ENCODE data around the gene DALRD3.

Gene DALRD3

GRCh38 chr3:48989126-48989795 is 29.1 kb downstream of the DALRD3 start:
- DNase-seq: no peak
- in situ Hi-C loops (cut with MboI; ENCODE audit: low pct_unique_long_range_greater_than_20kb, low sequenced_read_pairs): no loop called here

GRCh38 chr3:48985831-48986376 is 32.5 kb downstream of the DALRD3 start:
- in situ Hi-C loops (cut with MboI; ENCODE audit: low pct_unique_long_range_greater_than_20kb, low sequenced_read_pairs): no loop called here

GRCh38 chr3:48984663-48985062 is 33.7 kb downstream of the DALRD3 start:
- in situ Hi-C loops (cut with MboI; ENCODE audit: low pct_unique_long_range_greater_than_20kb, low sequenced_read_pairs): no loop called here
- no peak for DNase-seq

More at GRCh38 chr3:48985831-48986376, 32.5 kb downstream of the DALRD3 start:
- DNase-seq: no peak

DNA sequence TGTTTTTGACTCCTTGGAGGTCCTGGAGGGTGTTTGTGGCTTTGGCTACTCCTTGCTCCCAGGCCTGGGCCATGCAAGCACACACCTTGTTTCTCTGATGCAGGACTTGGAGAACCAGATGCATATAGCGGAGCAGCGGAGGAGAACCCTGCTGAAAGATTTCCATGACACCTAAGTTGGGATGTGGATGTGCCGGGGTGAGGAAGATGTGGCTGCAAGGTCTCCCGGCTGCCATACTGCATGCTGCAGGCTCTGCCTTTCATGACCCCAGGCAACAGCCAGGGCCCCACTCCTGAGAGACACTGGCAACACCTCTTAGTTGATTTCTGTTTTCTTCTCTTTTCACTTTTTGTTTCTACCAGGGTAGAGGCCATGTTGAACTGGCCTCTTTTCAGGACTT is 35.3 kb downstream of the DALRD3 start:
- DNase-seq: no peak
- in situ Hi-C loops (cut with MboI; ENCODE audit: low pct_unique_long_range_greater_than_20kb, low sequenced_read_pairs): no loop called here

DNA sequence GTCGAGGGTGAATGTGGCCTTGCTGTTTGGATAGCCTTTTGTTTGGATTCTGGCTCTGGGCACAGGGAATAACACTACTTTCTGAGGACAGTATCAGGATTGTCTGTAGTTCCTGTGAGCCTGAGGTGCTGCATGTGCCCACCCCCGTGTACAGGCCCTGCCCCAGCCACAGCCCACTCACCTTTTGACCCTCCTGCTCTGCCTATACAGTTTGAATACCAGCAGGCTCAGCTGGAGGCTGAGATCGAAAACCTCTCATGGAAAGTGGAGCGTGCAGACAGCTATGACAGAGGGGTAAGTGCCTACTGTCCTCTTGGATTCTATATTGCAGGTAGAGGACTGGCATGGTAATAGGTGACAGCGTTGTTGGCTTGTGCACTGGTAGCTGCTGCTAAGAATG is 35.7 kb downstream of the DALRD3 start:
- in situ Hi-C loops (cut with MboI; ENCODE audit: low pct_unique_long_range_greater_than_20kb, low sequenced_read_pairs): no loop called here
- DNase-seq: no peak

GRCh38 chr3:48982016-48982415 is 36.4 kb downstream of the DALRD3 start:
- no peak for DNase-seq
- in situ Hi-C loops (cut with MboI; ENCODE audit: low pct_unique_long_range_greater_than_20kb, low sequenced_read_pairs): no loop called here

DNA sequence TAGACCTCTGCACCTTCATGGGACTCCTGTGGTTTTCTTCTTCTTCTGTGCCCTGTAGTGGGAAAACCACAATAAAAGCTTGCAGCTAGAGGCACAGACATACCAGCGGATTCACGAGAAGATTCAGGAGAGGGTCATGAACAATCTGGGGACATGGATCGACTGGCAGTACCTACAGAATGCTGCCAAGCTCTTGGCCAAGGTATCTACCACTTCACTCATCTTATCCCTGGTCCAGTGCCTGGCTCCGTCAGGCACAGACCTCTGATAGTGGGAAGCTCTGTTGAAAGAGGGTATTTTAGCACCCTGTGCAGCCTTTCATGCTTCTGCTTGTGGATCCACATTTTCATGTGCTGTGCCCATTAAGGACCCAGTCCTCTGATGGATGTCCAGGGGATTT is 38.1 kb downstream of the DALRD3 start:
- no peak for DNase-seq
- in situ Hi-C loops (cut with MboI; ENCODE audit: low pct_unique_long_range_greater_than_20kb, low sequenced_read_pairs): no loop called here

- DNase-seq: no peak
- in situ Hi-C loops (cut with MboI; ENCODE audit: low pct_unique_long_range_greater_than_20kb, low sequenced_read_pairs): no loop called here
These were observed 38.9 kb downstream of the DALRD3 start for GRCh38 chr3:48979451-48979850.

DNA sequence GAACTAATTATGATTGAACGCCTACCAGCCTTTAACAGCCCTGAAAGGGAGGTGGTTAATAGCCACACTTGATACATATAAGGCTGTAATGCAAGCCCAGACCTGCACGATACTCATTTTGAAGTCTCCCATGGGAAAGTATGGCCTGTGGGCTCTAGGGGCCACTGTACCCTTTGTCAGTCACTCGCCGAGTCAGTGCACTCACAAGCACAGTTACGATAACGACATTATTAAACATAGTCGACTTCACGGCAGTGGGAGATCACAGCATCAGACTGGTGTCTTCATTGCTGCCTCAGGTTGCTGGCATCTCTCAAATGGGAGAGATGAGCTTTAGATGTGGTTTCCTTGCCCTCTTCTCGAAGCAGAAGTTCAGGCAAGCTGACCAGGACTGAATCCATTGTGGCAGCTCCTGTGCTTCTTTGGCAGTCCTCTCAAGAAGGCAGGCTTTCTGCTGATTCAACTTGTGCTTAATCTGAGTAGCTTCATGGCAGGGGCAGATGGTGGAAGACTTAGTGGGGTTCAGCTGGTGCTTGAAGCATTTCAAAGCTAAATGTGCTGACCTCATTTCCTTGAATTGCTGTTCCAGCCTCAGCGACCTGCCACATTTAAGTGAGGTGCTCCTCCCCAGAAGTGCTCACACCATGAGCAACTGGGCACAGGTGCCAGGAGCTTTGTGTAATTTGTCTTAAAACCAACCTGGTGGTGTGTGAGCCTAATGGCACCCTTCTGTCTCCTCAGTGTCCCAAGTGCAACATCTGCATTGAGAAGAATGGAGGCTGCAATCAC is 44.1 kb downstream of the DALRD3 start:
- no peak for DNase-seq
- in situ Hi-C loops (cut with MboI; ENCODE audit: low pct_unique_long_range_greater_than_20kb, low sequenced_read_pairs): no loop called here

DNA sequence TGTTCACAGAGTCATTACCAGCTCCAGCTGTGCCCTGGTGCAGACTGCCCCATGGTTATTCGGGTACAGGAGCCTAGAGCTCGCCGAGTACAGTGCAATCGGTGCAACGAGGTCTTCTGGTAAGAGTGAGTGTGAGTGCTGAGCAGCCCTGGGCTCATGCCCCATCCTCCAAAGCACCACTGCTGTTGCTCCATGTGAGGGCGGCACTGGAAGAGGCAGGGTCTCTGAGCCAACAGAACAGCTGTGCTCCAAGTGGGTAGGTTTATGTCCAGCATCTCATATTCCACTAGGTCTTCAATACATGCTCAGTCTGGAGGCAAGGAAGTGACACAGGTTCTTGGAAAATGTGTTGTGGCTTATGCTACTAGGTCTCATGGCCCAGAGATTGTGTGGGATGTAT is 47.8 kb downstream of the DALRD3 start:
- DNase-seq: no peak
- in situ Hi-C loops (cut with MboI; ENCODE audit: low pct_unique_long_range_greater_than_20kb, low sequenced_read_pairs): no loop called here

DNA sequence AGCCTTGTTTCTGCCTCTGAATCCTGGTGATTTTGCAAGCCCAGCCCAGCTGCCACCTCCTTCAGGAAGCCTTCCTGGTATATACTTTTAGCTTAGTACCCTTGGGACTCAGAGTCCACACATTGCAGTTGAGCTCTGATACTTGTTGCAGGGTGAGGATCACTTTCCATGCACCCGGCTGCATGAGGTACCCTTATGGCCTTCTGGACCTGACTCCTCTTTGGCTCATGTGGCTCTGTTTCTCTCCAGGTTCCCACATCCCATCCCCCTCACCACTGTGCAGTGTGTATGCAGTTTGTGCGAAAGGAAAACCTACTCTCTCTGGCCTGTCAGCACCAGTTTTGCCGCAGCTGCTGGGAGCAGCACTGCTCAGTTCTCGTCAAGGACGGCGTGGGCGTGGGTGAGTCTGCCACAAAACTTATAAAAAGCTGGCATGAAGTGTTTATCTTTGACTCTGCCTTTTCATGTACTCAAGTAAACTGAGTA is 51.5 kb downstream of the DALRD3 start:
- no peak for DNase-seq
- in situ Hi-C loops (cut with MboI; ENCODE audit: low pct_unique_long_range_greater_than_20kb, low sequenced_read_pairs): no loop called here

GRCh38 chr3:48966367-48966766 is 52.0 kb downstream of the DALRD3 start:
- no peak for DNase-seq
- in situ Hi-C loops (cut with MboI; ENCODE audit: low pct_unique_long_range_greater_than_20kb, low sequenced_read_pairs): no loop called here

Data from KBM-7 (cell line).